SK-N-SH treated with all-trans-retinoic acid at 6 μM for 48 hours (cell line): ENCODE data around the gene CRABP2.

Source experiments
- RARB ChIP-seq: fragments of 250-450 bp; sonication (Bioruptor Pico); IDR thresholded peaks from 2 replicates; pipeline ENCODE4 v1.8.0; 2021; ENCODE audit warnings: mild to moderate bottlenecking, moderate library complexity
- TOX ChIP-seq: fragments of 250-450 bp; sonication (Bioruptor Pico); IDR thresholded peaks from 2 replicates; pipeline ENCODE4 v1.8.0; 2021; ENCODE audit warnings: mild to moderate bottlenecking, moderate library complexity, borderline replicate concordance
- ZNF70 ChIP-seq: fragments of 450-650 bp; formaldehyde crosslinking; IDR thresholded peaks from 2 replicates; pipeline ENCODE4 v1.5.0; 2020; ENCODE audit warnings: mild to moderate bottlenecking, moderate library complexity
- ZNF8 ChIP-seq: fragments of 450-650 bp; formaldehyde crosslinking; IDR thresholded peaks from 2 replicates; pipeline ENCODE4 v1.5.0; 2020; ENCODE audit warnings: mild to moderate bottlenecking, moderate library complexity
- TF ChIP-seq, protein P1 (sequence below): fragments of 250-450 bp; sonication (Bioruptor Pico); IDR thresholded peaks from 2 replicates; pipeline ENCODE4 v1.5.1; 2020; ENCODE audit warnings: low read depth, mild to moderate bottlenecking, moderate library complexity

- TF ChIP-seq TOX (CRISPR knock-in tag) (no peak), ZNF70 (no peak), RARB (CRISPR knock-in tag) (no peak), ZNF8 (CRISPR knock-in tag) (no peak)
- TF ChIP-seq, protein P1, sequence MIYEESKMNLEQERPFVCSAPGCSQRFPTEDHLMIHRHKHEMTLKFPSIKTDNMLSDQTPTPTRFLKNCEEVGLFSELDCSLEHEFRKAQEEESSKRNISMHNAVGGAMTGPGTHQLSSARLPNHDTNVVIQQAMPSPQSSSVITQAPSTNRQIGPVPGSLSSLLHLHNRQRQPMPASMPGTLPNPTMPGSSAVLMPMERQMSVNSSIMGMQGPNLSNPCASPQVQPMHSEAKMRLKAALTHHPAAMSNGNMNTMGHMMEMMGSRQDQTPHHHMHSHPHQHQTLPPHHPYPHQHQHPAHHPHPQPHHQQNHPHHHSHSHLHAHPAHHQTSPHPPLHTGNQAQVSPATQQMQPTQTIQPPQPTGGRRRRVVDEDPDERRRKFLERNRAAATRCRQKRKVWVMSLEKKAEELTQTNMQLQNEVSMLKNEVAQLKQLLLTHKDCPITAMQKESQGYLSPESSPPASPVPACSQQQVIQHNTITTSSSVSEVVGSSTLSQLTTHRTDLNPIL (CRISPR knock-in tag) = no peak
Measured at GRCh38 chr1:156744344-156744743, 39.0 kb upstream of the CRABP2 start.
